Fibroblast of gingiva (primary cell): ENCODE data around the gene LATS1.

ENCODE experiments used
- DNase-seq: peaks from one replicate; pipeline ENCODE4 v3.0.0-alpha.2; 2011; ENCODE audit warnings: low read depth

LATS1 gene

GRCh38 chr6:149660028-149660427 is 57.9 kb downstream of the LATS1 start:
- no peak for DNase-seq

- DNase-seq, result no peak
These were observed 60.5 kb downstream of the LATS1 start for GRCh38 chr6:149657441-149657840.

GRCh38 chr6:149651056-149651455 is 66.8 kb downstream of the LATS1 start:
- no peak for DNase-seq

GRCh38 chr6:149648148-149649145 is 69.5 kb downstream of the LATS1 start, which contains the start of gene KATNA1:
Gene KATNA1 (minus strand): TSS chr6:149648714. CDS start chr6:149638547, 10,167 bp downstream.
- peak; percentile 72 for DNase-seq

GRCh38 chr6:149646599-149646998 is 71.3 kb downstream of the LATS1 start:
- DNase-seq, result no peak

DNA sequence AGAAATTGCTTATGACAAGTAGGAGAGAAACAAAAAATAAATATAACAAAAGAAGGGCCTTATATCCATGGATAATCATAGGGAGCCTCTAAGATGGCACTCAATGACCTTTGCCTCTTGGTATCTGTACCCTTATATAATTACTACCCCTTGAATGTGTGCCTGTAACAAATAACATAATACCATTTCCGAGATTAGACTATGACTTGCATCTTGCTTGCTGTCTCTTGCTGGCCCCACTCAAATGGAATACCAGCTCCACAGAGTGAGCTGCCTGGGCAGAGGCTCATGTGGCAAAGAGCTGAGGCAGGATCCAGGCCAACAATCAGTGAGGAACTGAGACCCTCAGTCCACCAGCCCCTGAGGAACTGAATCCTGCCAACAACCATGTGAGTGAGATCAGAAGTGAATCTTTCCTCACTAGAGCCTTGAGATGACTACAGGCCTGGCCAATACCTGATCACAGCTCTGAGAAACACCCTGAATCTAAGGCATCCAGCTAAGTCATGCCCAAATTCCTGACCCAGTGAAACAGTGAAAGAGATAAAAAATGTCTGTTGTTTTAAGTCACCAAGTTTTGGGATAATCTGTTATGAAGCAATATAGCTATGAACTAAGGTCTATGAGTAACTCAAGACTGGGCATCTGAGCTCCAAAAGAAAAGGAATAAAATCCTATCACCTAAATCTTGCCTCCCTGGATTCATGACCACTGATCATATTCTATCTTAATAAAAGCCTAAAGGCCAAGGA is 74.9 kb downstream of the LATS1 start:
- DNase-seq, result peak; percentile 30

- DNase-seq, result peak; percentile 51
These were observed 81.8 kb downstream of the LATS1 start for GRCh38 chr6:149636124-149636523.

DNA sequence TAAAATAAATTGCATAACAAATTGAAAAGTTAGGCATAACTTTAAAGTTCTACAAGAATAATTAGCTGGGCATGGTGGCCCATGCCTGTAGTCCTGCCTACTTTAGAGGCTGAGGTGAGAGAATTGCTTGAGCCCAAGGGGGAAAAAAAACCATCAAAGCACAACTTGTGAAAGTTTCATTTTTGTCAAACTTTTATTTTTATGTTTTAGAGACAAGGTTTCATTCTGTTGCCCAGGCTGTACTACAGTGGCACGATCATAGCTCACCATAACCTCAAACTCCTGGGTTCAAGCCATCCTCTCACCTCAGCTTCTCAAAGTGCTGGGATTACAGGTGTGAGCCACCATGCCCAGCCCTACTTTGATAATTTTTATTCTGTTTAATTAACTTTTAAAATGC is 83.6 kb downstream of the LATS1 start:
- DNase-seq, result no peak

GRCh38 chr6:149628875-149629510 is 88.9 kb downstream of the LATS1 start:
- no peak for DNase-seq

- DNase-seq, result no peak
These were observed 90.2 kb downstream of the LATS1 start for GRCh38 chr6:149627672-149628071.

DNA sequence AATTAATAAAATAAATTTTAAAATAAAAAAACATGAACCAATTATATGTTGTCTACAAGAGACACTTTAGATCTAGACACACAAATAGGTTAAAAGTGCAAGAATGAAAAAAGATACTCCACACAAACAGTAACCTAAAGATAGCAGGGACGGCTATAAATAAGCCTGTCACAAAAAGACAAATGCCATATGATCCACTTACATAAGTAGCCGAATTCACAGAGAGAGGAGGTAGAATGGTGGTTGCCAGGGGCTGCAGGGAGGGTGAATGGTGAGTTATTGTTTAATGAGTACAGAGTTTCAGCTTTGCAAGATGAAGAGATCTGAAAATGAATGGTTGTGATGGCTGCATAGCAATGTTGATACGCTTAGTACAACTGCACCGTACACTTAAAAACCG is 102.1 kb downstream of the LATS1 start:
- no peak for DNase-seq

GRCh38 chr6:149614337-149614736 is 103.6 kb downstream of the LATS1 start:
- peak; percentile 8 for DNase-seq

GRCh38 chr6:149608381-149608982 is 109.4 kb downstream of the LATS1 start:
- DNase-seq, result no peak
